NCI-H1694 treated with DMSO at 0.1 percent for 48 hours (cell line): ENCODE results near the gene MAP10.

Experiments used
- DNase-seq: peaks from one replicate; lab custom pipeline; 2025; lab: John Stamatoyannopoulos, UW

MAP10 gene

GRCh38 chr1:232798920-232799319, 6.3 kb upstream of the MAP10 start:
- no peak for DNase-seq

- no peak for DNase-seq
Observed at GRCh38 chr1:232806186-232806510, 932 bp downstream of the MAP10 start.

- no peak for DNase-seq
Observed at GRCh38 chr1:232810856-232811255, 5.6 kb downstream of the MAP10 start.

DNA sequence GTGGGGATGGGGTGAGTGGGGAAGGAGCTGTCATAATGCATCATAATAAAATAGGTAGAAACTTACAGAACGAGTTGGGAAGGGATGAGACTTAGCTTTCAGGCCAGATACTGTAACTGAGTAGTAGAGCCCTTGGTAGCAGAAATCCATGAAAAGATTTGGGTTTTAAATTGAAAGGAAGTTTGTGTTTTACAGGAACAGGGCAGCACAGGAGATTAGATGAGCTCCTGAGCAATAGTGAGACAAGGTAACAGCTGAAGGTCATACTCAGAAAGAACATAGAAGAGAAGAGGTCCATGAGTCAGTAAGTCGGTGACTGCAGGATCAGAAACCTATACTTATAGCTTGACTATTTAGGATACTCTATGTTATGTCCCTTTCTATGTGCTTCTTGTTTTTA, 7.3 kb downstream of the MAP10 start:
- DNase-seq: no peak

DNA sequence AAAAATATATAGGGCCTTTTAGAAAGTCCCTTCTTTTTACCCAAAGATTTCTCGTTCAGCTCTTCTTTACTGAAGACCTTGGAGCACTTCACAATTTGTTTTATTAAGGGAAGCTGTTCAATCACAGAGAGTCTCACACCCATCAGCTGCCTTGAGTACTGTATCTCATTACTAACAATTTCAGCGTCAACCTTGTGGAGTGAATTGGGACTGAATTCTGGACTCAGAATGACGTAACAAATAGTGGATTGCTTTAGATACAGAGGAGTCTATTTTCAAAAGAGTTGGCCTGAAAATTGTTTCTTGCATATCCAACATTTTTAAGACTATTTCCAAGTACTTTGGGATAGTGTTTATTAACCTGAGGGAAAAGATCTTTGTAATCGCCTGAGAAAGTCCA, 7.9 kb downstream of the MAP10 start:
- DNase-seq: no peak

GRCh38 chr1:232813760-232814159, 8.5 kb downstream of the MAP10 start:
- no peak for DNase-seq

DNA sequence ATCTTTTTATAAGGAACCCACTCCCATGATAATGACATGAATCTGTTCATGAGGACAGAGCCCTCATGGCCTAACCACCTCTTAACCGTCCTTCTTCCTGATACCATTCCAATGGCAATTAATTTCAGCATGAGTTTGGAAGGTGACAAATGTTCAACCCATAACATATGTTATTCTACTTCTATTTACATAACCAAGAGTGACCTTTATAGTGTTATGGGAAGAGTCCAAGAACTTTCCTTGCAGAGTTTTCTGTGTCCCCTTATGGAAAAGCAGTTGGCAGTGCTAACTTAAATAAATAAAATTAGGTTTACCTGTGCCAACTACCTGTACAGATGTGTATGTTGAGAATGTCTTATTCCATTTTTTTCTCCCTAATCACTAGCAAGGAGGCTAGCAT, 11.1 kb downstream of the MAP10 start:
- no peak for DNase-seq

DNA sequence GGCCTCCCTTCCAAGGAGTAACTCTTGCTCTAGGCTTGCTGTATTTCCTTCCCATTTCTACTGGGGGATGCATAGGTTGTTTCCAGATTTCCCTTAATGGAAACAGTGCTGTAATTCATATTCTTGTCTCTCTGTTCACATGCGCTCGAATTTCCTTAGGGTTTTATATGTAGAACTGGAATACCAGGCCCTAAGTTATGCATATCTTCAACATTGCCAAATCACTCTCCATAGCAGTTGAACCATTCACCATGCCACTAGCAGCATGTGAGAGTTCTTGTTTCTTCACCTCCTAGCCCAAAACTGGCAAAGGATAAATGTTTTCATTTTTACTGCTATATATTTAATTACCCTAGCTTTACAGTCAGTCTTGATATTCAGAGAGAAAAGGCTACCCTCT, 12.8 kb downstream of the MAP10 start:
- DNase-seq: no peak

GRCh38 chr1:232820431-232820830, 15.2 kb downstream of the MAP10 start:
- DNase-seq: no peak

GRCh38 chr1:232822530-232822929, 17.3 kb downstream of the MAP10 start:
- no peak for DNase-seq

DNA sequence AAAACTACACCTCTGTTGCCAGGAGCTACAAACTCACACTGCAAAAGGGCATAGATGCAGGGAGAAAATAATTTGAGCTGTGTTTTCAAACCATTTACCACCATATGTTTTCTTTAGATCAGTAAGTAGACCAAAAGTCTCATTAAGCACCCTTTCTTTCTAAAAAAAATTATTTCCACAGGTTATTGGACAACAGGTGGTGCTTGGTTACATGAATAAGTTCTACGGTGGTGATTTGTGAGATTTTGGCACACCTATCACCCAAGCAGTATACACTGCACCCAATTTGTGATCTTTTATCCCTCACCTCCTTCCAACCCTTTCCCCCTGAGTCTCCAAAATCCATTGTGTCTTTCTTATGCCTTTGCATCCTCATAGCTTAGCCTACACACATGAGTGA, 21.1 kb downstream of the MAP10 start:
- no peak for DNase-seq

DNA sequence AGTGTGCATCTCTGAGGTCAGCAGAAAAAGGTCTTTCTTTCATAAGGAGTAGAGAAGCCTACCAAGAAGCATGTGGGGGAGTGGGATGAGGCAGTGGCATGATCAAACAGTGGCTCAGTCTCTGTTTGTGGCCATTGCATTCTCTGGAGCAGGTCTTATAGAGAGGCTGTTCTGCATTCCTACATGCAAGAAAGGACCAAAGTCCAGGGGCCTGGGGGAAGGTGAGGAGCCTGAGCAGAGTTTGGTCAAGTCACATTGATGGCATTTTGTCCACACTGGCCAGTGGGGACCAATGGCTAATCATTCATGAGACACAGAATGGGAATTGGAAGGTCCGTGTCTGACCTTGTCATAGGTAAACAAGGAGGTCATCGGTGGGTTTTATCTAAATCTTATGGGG, 25.4 kb downstream of the MAP10 start:
- no peak for DNase-seq

- DNase-seq: no peak
Observed at GRCh38 chr1:232831895-232832294, 26.7 kb downstream of the MAP10 start.

DNA sequence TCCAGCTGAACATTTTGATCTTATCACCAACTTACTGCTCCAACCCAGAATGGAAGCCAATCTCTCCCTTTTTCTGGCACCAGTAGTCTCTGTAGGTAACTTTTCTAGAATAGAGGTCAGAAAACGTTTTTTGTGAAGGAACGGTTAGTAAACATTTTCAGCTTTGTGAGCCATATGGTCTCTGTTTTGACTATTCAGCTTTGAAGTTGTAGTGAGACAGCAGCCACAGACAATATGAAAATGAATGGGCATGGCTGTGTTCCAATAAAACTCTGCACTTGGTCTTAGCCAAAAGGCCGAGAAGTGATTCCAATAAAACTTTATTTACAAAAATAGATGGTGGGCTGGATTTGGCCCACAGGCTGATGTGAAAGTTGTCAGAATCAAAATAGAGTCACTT, 28.9 kb downstream of the MAP10 start:
- DNase-seq: peak; percentile 83

DNA sequence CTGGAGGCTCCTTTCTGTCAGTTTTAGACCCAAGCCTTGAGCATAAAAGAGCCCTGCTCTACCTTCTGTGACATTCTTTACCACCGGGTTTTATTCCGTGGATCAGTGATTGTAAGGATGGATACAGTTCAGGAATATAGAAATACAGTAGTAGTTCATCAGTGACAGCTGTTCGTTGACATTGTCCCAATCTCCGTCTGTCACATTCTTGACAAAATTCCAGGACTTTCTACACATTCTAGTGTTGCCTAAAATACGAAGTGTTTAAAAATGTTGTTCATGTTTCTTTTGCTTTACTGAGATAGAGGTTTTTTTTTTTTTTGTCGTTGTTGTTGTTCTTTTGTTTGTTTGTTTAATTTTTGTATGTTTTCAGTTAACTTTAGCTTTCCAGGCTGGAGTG, 29.9 kb downstream of the MAP10 start:
- DNase-seq: peak; percentile 77

DNA sequence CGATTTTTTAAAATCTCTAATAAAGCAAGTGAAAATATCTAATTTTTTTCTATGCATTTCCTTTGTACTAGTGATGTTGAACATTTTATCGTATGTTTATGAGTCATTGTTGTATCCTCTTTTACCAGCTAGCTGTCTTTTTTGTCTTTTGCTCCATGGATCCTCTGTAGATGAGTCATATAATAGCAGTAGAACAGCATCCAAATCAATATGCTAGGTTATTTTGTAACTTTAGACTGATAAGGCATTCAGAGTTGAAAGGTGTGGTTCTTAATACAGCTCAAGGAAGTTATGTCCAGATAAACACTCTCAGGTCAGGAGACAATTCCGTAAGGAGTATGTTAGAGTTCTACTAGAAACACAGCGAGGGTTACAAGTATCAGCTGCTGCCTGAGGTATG, 31.9 kb downstream of the MAP10 start:
- no peak for DNase-seq

- no peak for DNase-seq
Observed at GRCh38 chr1:232841823-232842565, 36.8 kb downstream of the MAP10 start.

GRCh38 chr1:232844791-232845190, 39.6 kb downstream of the MAP10 start:
- no peak for DNase-seq

DNA sequence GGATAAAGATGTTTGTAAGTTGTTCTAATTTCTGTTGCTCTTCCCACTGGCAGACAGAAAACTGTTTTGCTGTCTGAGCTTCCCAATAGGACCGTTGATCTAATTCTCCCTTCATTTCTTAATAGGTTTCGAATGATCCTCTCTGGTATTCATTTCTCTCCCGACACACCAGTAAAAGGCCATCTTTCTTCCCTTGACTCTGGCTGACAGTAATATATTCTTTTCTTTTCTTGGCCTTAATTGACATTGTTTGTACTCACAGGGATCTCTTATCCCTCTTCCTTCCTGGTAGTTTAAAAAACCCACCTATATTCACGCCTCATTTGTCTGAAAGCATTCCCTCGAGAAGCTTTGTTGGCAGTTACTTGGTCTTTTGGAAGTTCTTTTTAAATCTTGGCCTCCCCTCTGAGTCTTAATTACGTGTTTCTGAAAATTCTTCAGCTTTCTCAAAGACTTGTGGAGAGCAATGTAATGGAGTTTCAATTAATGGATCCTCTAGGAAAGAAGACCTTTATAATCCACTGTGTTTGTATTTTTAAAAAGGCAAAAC, 40.3 kb downstream of the MAP10 start:
- no peak for DNase-seq

- DNase-seq: no peak
Observed at GRCh38 chr1:232851532-232851931, 46.3 kb downstream of the MAP10 start.

- DNase-seq: peak; percentile 96
Observed at GRCh38 chr1:232853994-232854797, 49.0 kb downstream of the MAP10 start.

- no peak for DNase-seq
Observed at GRCh38 chr1:232854798-232855159, 49.6 kb downstream of the MAP10 start.

GRCh38 chr1:232856541-232856940, 51.3 kb downstream of the MAP10 start:
- no peak for DNase-seq
